BLaER1 treated with 17β-estradiol and CSF1 and Interleukin-3, amounts not matched to agents 10 nM and 100 nM (cell line): ENCODE data around the gene PEBP1.

Source experiments
- H3K27ac ChIP-seq, 11 experiments: shearing (Covaris generic); formaldehyde crosslinking; 2 replicates each; pipeline ENCODE4 v1.8.1; 2022
- H3K27me3 ChIP-seq, 11 experiments: shearing (Covaris generic); formaldehyde crosslinking; 2 replicates each; pipeline ENCODE4 v1.8.1; 2022
- H3K36me3 ChIP-seq, 11 experiments: shearing (Covaris generic); formaldehyde crosslinking; 2 replicates each; pipeline ENCODE4 v1.8.1; 2022
- H3K4me1 ChIP-seq, 10 experiments: shearing (Covaris generic); formaldehyde crosslinking; 2 replicates each; pipeline ENCODE4 v1.8.1; 2022
- H3K4me2 ChIP-seq, 11 experiments: shearing (Covaris generic); formaldehyde crosslinking; 2 replicates each; pipeline ENCODE4 v1.8.1; 2022
- H3K4me3 ChIP-seq, 10 experiments: shearing (Covaris generic); formaldehyde crosslinking; 2 replicates each; pipeline ENCODE4 v1.8.1; 2022
- H3K9ac ChIP-seq, 11 experiments: shearing (Covaris generic); formaldehyde crosslinking; 2 replicates each; pipeline ENCODE4 v1.8.1; 2022
- H3K9me3 ChIP-seq, 11 experiments: shearing (Covaris generic); formaldehyde crosslinking; replicated peaks in 1 of 11; 2 replicates each; pipeline ENCODE4 v1.8.1; 2022
- H4K20me1 ChIP-seq, 11 experiments: shearing (Covaris generic); formaldehyde crosslinking; 2 replicates each; pipeline ENCODE4 v1.8.1; 2022
- Cebpa-rat ChIP-seq, 11 experiments: shearing (Covaris generic); IDR thresholded peaks; 2 replicates each; pipeline ENCODE4 v1.8.1; 2022

PEBP1 gene

GRCh38 chr12:118135788-118136558 is at the start of gene PEBP1:
TSS of gene PEBP1 (plus strand) at chr12:118136124. CDS start at chr12:118136210, 86 bp downstream.
- no peaks in the 10 kb centered on the region for H3K27me3 ChIP-seq
- peaks cover 20 to 40% (median 37%) of the 10 kb centered on the region in 11 experiments for H3K36me3 ChIP-seq
- no peaks in the 10 kb centered on the region for H3K9me3 ChIP-seq
- H3K4me1 ChIP-seq = peaks cover 41 to 61% (median 55%) of the 10 kb centered on the region in 10 experiments
- TF ChIP-seq Cebpa-rat (IDR thresholded peaks at IDR 0.05) = no peak
- H4K20me1 ChIP-seq = peaks cover 8 to 49% (median 24%) of the 10 kb centered on the region in 11 experiments; a peak in 16 of 22 replicates
- H3K9ac ChIP-seq = peak within 1 kb of the TSS; percentile 84 to 97 (median 95)
- H3K4me2 ChIP-seq = peak within 1 kb of the TSS; percentile 77 to 98 (median 92)
- peak within 1 kb of the TSS; percentile 68 to 99 (median 90) for H3K4me3 ChIP-seq
- H3K27ac ChIP-seq = peak within 1 kb of the TSS; percentile 68 to 94 (median 89)

GRCh38 chr12:118089782-118090181 is 46.1 kb upstream of the PEBP1 start:
- H3K9me3 ChIP-seq = no peaks in the 10 kb centered on the region
- TF ChIP-seq Cebpa-rat (IDR thresholded peaks at IDR 0.05) = no peak
- no peaks in the 10 kb centered on the region for H3K4me1 ChIP-seq
- peaks cover 3 to 91% (median 43%) of the 10 kb centered on the region in 11 experiments; a peak in 21 of 22 replicates for H3K36me3 ChIP-seq
- H3K27me3 ChIP-seq = no peaks in the 10 kb centered on the region
- H3K4me2 ChIP-seq = no peak overlapping the region
- no peak overlapping the region for H3K27ac ChIP-seq
- no peak overlapping the region for H3K9ac ChIP-seq
- no peak overlapping the region for H3K4me3 ChIP-seq
- H4K20me1 ChIP-seq = no peaks in the 10 kb centered on the region; a peak in 2 of 22 replicates

- Histone ChIP-seq H3K4me1 (no peaks in the 10 kb centered on the region), H3K27ac (no peak overlapping the region), H3K9ac (no peak overlapping the region), H3K36me3 (peaks cover 3 to 76% (median 44%) of the 10 kb centered on the region in 11 experiments; a peak in 21 of 22 replicates), H3K4me2 (no peak overlapping the region), H3K9me3 (no peaks in the 10 kb centered on the region), H4K20me1 (no peaks in the 10 kb centered on the region), H3K4me3 (no peak overlapping the region), H3K27me3 (no peaks in the 10 kb centered on the region)
- TF ChIP-seq Cebpa-rat (IDR thresholded peaks at IDR 0.05) = no peak
Measured at GRCh38 chr12:118094039-118094438, 41.9 kb upstream of the PEBP1 start.

- no peak overlapping the region for H3K27ac ChIP-seq
- H3K27me3 ChIP-seq = no peaks in the 10 kb centered on the region
- H3K4me2 ChIP-seq = no peak overlapping the region
- H3K4me1 ChIP-seq = peaks cover 0 to 17% (median 15%) of the 10 kb centered on the region in 10 experiments; a peak in 16 of 20 replicates
- TF ChIP-seq Cebpa-rat (IDR thresholded peaks at IDR 0.05) = no peak
- no peak overlapping the region for H3K9ac ChIP-seq
- H4K20me1 ChIP-seq = peaks cover 0 to 8% (median 5%) of the 10 kb centered on the region in 11 experiments; a peak in 4 of 22 replicates
- no peaks in the 10 kb centered on the region for H3K9me3 ChIP-seq
- peaks cover 0 to 48% (median 20%) of the 10 kb centered on the region in 11 experiments; a peak in 15 of 22 replicates for H3K36me3 ChIP-seq
- no peak overlapping the region for H3K4me3 ChIP-seq
Measured at GRCh38 chr12:118098401-118098800, 37.5 kb upstream of the PEBP1 start.

- Histone ChIP-seq H3K4me2 (no peak overlapping the region), H3K9me3 (no peaks in the 10 kb centered on the region), H3K36me3 (peaks cover 0 to 41% (median 18%) of the 10 kb centered on the region in 11 experiments; a peak in 15 of 22 replicates)
Measured at GRCh38 chr12:118098911-118099671, 36.8 kb upstream of the PEBP1 start.

GRCh38 chr12:118101051-118101450 is 34.9 kb upstream of the PEBP1 start:
- Histone ChIP-seq H3K27ac (no peak overlapping the region), H3K4me2 (no peak overlapping the region), H3K36me3 (peaks cover 0 to 26% (median 6%) of the 10 kb centered on the region in 11 experiments; a peak in 4 of 22 replicates), H4K20me1 (peaks cover 0 to 8% (median 5%) of the 10 kb centered on the region in 11 experiments; a peak in 4 of 22 replicates), H3K9me3 (no peaks in the 10 kb centered on the region), H3K4me3 (no peak overlapping the region), H3K4me1 (peaks cover 10 to 33% (median 29%) of the 10 kb centered on the region in 10 experiments; a peak in 19 of 20 replicates), H3K9ac (no peak overlapping the region), H3K27me3 (no peaks in the 10 kb centered on the region)
- no peak for TF ChIP-seq Cebpa-rat (IDR thresholded peaks at IDR 0.05)

More at GRCh38 chr12:118098911-118099671, 36.8 kb upstream of the PEBP1 start:
- Histone ChIP-seq H3K4me1 (peaks cover 0 to 17% (median 15%) of the 10 kb centered on the region in 10 experiments; a peak in 16 of 20 replicates), H4K20me1 (peaks cover 0 to 8% (median 5%) of the 10 kb centered on the region in 11 experiments; a peak in 4 of 22 replicates), H3K27ac (no peak overlapping the region), H3K27me3 (no peaks in the 10 kb centered on the region), H3K4me3 (no peak overlapping the region), H3K9ac (no peak overlapping the region)
- no peak for TF ChIP-seq Cebpa-rat (IDR thresholded peaks at IDR 0.05)

- Histone ChIP-seq H4K20me1 (peaks cover 0 to 8% (median 5%) of the 10 kb centered on the region in 11 experiments; a peak in 4 of 22 replicates), H3K4me1 (peaks cover 10 to 33% (median 29%) of the 10 kb centered on the region in 10 experiments; a peak in 19 of 20 replicates), H3K9me3 (no peaks in the 10 kb centered on the region), H3K9ac (peak overlapping the region in 3 of 11 experiments; percentile 89; a peak in 3 of 22 replicates), H3K36me3 (peaks cover 0 to 20% (median 6%) of the 10 kb centered on the region in 11 experiments; a peak in 4 of 22 replicates), H3K4me3 (peak overlapping the region in 7 of 10 experiments; percentile 79 to 99 (median 92); a peak in 10 of 20 replicates), H3K27me3 (no peaks in the 10 kb centered on the region), H3K4me2 (peak overlapping the region in 10 of 11 experiments; percentile 84 to 99 (median 96); a peak in 20 of 22 replicates), H3K27ac (no peak overlapping the region)
- TF ChIP-seq Cebpa-rat (IDR thresholded peaks at IDR 0.05) = no peak
Measured at GRCh38 chr12:118102070-118102469, 33.9 kb upstream of the PEBP1 start.

- Histone ChIP-seq H3K27ac (peak overlapping the region in 5 of 11 experiments; percentile 82 to 86 (median 83); a peak in 7 of 22 replicates), H3K4me2 (peak overlapping the region; percentile 84 to 99 (median 95)), H3K9ac (peak overlapping the region in 9 of 11 experiments; percentile 78 to 89 (median 88); a peak in 18 of 22 replicates), H3K9me3 (no peaks in the 10 kb centered on the region), H3K27me3 (no peaks in the 10 kb centered on the region), H3K4me3 (peak overlapping the region; percentile 79 to 99 (median 92)), H4K20me1 (peaks cover 0 to 8% (median 5%) of the 10 kb centered on the region in 11 experiments; a peak in 4 of 22 replicates), H3K36me3 (peaks cover 0 to 14% (median 6%) of the 10 kb centered on the region in 11 experiments; a peak in 4 of 22 replicates), H3K4me1 (peaks cover 10 to 37% (median 29%) of the 10 kb centered on the region in 10 experiments; a peak in 19 of 20 replicates)
- no peak for TF ChIP-seq Cebpa-rat (IDR thresholded peaks at IDR 0.05)
Measured at GRCh38 chr12:118102609-118103008, 33.3 kb upstream of the PEBP1 start.
